GM21447 (cell line): ENCODE data around the gene ANKRD33B.
"Not testable (repeated sequence)": the region's sequence is repeated elsewhere in the genome, so short reads cannot be mapped to it uniquely, and the experiment has no call there.

Source experiments
- ATAC-seq: cut with Tn5 transposase; IDR thresholded peaks from one replicate; pipeline ENCODE4 v1.9.1; 2021; ENCODE audit not compliant: unreplicated experiment

Gene ANKRD33B

DNA sequence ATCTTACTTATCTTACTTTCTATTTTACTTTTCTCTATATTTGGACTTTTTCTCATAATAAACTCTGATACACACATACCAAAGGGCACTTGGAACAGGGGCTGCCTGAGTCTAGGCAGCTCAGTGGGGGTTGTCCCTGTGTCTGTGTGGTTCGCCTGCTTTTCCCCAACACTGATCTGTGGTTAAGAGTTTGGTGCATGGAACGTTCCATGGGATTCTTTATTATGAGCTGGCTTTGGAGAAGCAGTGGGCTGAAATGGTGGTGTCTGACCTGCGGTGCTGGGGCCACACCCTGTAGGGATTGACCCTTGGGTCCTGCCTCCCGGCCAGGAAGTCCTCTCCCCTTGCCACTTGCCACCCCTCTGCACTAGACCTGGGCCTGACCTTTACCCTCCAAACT, 47.4 kb downstream of the ANKRD33B start:
- no peak for ATAC-seq

DNA sequence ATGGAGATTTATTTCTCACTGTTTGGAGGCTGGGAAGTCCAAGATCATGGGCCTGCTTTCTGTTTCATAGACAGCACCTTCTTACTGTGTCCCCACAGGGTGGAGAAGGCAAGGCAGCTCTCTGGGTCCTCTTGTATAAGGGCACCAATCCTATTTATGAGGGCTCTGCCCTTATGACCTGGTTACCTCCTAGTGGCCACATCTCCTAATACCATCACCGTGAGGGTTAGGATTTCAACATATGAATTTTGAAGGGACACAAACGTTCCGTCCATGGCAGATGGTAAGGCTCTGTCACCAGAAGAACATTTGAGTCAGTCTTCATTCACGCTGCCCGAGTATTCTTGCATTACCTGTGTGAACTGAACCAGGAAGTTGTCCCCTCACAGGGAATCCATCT, 48.4 kb downstream of the ANKRD33B start:
- no peak for ATAC-seq

DNA sequence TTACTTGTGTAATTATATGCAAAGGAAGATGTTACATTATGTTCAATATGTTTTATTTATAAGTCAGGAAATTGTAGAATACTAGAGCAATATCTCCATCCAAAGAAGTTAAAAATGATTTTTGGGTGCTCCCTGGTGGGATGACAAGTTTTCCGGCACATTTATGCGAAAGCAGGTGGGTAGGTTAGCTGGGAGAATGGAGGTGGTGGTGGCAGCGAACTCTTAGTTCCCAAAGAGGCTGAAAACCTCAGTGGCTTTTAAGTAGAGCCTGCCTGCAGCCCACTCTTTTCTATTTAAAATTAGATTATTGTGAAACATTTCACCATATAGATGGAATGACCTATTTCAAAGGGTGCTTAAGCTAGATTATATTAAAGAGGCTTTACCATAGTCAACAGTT, 51.8 kb downstream of the ANKRD33B start:
- ATAC-seq, result no peak

GRCh38 chr5:10617103-10617502, 53.2 kb downstream of the ANKRD33B start:
- ATAC-seq, result no peak

DNA sequence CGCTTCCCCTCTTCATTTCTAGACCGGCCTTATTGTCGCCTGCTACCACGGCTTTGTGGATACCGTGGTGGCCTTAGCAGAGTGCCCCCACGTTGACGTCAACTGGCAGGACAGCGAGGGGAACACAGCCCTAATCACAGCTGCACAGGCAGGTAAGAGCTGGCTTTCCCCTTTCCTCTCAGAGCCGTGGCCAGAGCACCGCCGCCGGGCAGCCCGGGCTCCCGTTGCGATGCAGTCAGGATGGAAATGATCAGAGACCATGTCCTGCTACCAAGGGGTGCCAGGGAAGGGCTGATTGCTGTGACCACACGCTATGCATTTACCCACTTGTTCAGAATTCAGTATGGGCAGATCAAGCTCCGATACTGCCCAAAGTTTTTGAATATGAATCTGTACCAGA, 54.4 kb downstream of the ANKRD33B start:
- no peak for ATAC-seq

DNA sequence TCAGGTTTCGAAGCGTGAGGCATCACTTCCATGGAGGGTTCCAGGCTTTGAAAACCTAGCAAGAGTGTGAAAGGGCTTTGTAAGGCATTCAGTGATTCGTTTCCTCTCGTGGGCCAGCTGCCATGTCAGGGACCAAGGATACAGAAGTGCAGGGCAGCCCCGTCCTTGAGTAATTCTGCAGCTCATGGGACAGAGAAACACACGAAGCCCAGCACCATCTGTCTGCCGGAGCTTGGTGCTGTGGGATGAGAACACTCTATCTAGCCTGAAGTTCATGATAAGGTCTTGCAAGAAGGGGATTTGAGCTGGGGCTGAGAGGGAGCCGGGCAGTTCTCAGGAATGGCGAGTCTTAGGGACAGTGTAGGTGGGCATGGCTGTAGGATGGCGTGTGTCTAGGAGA, 55.8 kb downstream of the ANKRD33B start:
- no peak for ATAC-seq

DNA sequence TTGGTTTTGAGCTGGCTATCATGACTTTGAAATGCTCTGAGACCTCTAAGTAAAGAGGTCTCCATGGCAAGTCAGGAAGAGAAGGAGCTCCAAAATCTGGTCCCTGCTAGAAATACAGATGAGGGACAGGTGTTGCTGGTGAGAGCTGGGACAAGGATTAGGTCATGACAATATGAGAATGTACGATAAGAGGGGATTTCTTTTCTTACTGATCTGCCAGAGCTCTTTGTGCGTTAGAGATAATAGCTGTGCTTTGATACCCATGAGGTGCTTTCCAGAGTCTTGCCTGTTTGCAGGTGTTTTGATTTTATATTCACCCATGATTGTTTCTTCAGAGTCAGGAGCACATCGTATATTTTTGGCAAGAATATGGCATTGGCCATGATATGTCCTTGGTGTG, 56.5 kb downstream of the ANKRD33B start:
- no peak for ATAC-seq

DNA sequence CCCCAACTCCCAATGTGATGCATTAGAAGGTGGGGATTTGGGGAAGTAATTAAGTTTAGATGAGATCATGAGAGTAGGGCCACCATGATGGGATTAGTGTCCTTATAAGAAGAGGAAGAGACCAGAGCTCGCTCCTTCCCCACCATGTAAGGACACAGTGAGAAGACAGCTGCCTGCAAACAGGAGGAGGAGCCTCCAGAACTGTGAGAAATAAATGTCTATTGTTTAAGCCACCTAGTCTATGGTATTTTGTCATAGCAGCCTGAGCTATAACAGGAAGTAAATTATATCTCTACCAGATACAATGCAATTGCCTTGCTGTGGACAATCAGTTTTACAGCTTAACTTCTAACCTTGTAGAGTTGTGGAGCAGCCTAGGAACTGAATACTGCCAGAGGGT, 58.0 kb downstream of the ANKRD33B start:
- no peak for ATAC-seq

DNA sequence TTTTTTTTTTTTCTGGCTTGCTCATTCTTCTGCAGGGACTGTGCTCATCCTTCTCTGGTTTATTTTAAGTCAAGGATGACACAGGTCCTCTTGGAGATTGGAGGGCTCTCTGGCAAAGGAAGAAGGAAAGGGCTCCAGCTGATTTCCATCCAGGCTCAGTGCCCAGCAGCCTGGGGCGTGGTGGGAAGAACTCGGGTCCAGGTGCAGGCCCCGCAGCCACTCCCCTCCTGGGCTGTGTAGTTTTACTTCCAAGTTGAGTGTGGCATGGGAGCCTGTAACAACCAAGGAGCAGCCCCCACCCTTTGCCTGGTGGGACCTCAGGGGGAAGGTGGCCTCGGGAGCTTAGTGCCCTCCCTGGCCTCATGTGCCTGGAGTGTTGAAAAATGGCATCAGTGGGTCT, 58.9 kb downstream of the ANKRD33B start:
- ATAC-seq, result no peak

DNA sequence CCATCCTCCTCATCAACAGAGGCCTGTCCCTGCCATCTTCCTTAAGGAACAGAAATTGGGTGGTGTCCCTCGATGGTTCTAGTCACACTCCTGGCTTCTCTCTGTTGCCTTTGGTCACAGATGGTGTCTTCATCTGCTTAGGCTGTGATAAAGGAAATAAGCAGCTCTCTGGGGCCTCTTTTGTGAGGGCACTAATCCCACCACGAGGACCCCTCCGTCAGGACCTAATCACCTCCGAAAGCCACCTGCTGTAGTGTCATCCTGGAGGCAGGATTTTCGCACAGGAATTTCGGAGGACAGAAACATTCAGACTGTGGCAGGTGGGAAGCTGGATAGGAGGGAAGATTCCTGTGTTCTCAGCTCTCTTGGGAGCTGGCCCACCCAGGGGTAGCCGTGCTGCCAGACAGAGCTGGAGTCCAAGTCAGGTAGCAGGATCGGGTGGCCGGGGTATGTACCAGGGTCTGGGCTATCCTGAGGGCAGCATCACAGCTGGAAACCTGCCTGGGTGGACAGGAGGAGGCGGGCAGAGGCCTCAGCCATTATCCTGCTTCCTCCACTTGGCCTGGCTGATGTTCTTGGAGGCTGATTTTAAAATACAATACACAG, 59.5 kb downstream of the ANKRD33B start:
- no peak for ATAC-seq

- no peak for ATAC-seq
Observed at GRCh38 chr5:10624206-10624605, 60.3 kb downstream of the ANKRD33B start.

DNA sequence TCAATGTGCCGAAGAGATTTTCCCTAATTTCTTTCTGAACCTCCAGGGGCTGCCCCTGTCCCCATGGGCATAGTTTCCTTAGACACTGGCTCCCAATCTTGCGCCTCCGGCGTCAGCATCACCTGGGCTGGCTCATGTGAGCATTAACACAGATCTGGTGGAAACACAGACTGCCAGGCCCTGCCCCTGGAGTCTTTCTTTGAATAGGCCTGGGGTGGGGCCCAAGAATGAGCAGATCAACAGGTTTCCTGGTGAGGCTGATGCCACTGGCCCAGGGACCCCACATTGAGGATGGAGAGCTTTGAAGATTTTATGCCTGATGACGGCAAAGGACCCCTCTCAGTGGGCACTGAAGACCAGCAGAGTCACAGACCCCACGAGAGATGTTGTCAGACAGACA, 60.8 kb downstream of the ANKRD33B start:
- ATAC-seq, result no peak

GRCh38 chr5:10625700-10626472, 62.0 kb downstream of the ANKRD33B start:
- ATAC-seq, result no peak

DNA sequence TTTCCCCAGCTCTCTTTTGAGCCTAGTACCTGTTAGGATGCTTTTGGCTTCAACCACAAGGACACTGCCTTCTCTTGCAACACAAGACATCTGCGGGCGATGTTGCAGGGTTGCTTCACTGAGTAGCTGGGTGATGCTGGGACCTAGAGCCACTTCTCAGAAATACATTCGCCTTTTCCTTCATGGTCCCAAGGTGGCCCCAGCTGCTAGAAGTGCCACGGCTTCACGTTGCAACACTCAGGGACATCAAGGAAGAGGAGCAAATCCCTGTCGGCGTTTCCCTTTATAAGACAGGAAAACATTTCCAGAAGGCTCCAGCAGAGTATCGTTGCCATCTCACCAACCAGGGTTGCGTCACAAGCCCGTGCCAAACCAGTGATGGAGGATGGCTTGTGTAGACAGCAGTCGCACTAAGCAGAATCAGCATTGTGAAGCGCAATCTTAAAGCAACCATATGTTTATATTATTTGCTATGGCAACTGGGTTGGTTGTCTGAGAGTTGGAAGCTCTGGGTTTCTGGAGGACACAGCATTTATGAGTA, 62.7 kb downstream of the ANKRD33B start:
- ATAC-seq, result no peak

DNA sequence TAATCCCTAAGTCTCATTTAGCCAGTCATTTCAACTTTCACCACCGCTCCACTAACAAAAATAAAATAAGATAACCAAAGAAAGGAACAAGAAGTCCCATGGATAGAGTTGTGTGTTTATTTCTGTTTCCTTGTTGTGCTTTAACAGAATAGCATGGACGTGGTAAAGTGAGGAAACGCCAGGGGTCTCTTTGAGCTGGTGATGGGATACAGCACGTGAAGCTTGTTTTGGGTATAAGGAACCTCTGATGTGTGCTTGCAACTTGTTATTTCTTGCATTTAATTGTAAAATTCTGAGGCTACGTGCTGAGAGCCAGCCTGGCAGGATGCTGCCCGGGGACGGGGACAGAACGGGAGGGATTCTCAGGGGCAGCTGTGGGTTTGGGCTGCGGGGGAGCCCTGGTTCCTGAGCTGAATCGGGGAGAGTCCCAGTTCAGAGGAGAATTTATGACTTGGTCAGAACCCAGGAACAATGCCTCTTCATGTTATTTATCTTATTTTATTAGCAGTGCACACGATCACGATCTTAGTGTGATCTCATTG, 63.4 kb downstream of the ANKRD33B start:
- ATAC-seq, result peak; percentile 15

GRCh38 chr5:10628601-10629000, 64.7 kb downstream of the ANKRD33B start:
- ATAC-seq, result no peak

DNA sequence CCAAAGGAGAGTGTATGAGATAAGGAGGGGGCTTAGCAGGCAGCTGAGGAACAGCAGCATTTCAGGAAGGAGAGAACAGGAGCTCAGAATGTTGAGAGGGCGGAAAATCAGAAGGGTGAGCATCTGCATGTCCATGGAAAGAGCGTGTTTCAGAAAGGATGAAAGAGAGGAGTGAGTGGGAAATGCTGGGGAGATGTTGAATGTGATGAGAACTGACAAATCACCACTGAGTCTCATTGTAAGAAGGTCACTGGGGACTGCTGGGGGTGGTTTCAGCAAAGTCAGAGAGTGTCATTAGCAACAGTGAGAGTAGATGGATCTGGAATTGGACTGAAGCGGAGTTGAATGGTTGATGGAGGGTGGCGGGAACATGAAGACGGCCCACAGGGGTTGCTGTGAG, 65.8 kb downstream of the ANKRD33B start:
- ATAC-seq, result no peak

DNA sequence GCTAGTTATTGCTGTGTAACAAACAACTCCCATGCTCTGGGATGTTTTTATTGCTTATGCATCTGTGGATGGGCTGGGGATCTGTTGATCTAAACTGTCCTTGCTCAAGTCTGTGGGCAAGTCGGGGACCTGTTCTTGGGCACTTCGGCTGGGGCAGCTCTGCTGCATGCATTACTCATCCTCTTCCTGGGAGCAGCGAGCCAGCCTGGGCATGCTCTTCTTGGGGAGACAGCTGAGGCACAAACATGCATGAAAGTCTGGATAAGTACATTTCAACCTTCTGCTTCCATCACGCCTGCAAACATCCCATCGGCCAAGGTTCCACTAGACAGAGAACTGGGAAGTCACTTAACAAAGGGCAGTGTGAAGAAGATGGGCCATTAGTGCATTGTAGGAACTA, 66.3 kb downstream of the ANKRD33B start:
- no peak for ATAC-seq

GRCh38 chr5:10630744-10631143, 66.9 kb downstream of the ANKRD33B start:
- ATAC-seq, result not testable (repeated sequence)

DNA sequence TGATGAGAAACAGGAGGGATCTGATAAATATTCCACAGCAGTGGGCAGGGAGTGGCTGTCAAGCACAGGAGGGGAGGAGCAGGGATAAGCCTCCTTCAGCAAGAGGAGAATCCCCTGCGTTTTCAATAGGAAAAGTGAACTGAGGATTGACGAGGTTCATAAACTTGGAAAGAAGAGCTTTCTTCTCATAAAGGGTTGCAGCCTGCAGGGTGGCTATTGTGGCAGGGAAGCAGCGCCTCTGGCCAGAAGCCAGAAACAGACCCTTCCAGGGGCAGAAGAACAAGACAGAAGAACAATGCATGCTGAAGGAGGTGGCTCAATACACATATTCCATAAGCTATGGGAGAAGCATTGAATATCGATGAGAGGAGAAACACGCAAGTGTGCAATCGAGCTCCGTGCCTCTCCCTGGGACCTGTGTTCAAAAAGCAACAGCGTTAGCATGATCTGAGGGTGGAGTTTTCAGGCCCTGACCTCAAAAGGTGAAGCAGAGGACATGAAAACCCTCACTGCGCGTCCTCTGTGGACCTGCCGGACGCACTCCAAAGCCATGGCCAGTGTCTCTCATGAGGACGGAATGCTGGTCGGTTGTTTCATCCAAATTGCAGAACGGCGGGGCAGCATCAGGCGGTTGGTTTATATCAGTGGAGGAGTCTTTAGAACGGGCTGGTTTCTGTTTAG, 67.6 kb downstream of the ANKRD33B start:
- peak; percentile 2 for ATAC-seq

- peak; percentile 44 for ATAC-seq
Observed at GRCh38 chr5:10632110-10632761, 68.4 kb downstream of the ANKRD33B start.
